NCI-H526 treated with DMSO at 0.1 percent for 48 hours (cell line): Measurements from ENCODE around the gene SPSB4.

ENCODE experiments used
- DNase-seq: peaks from one replicate; lab custom pipeline; 2025; lab: John Stamatoyannopoulos, UW

Gene SPSB4

GRCh38 chr3:141055136-141055535, 4.0 kb downstream of the SPSB4 start:
- DNase-seq = no peak

DNA sequence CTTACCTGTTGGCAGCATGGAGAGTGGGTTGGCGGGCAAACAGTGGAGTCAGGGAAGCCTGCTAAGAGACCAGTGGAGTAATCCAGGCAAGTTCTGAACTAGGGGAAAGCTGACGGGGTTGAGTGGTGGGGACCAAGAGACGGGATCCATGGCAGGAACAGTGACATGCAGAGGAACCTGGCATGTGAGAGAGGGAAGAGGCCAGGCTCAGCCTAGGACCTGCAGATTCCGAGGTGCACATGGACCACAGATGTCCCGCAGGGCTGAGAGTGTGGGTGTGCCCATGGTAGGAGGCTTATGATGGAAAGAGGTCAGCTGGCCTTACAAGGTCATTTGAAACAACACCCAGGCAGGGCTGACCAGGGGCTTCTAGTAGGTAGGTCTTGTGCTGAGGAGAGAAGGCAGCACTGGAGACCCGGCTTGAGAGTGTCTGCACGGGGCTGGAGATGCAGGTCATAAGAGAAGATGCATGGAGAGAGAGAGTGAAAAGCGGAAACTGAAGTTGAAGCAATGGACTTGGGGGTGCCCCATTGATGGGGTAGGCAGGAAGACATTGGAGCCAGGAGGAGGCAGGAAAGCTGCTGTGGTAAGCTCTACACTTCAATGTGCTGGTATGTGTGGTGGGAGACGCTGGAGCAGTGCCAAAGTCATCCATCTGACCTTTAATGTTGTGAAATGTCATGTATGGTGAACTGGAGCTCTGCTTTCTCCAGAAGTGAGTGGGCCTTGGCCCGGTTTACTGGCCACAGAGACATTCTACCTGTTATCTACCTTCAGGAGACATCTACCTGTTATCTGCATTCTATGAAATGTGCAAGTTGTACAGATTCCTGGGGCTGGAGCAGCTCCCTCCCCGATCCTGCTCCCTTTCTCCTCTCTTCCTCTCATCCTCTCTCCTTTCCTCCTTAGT, 4.6 kb downstream of the SPSB4 start:
- no peak for DNase-seq

DNA sequence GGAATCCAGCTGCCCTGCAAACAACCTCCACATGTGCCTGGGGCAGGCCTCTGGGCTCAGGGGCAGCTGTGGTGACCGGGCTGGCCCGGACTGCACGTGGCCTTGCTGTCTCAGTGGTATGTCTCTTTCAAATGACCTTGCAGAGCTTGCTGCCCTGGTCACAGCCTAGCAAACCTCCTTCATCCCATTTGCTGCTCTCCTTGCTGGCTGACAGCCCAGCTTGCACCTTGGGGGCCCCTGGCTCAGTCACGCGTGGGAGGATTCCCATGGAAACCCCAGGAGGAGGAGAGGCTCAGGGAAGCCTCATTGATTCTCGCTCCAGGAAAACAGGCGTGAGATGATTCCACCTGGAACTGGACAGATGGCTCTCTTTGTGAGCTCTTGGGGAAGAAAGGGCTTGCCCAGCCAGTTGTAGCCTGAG, 5.6 kb downstream of the SPSB4 start:
- no peak for DNase-seq

GRCh38 chr3:141057436-141057835, 6.3 kb downstream of the SPSB4 start:
- DNase-seq = no peak

DNA sequence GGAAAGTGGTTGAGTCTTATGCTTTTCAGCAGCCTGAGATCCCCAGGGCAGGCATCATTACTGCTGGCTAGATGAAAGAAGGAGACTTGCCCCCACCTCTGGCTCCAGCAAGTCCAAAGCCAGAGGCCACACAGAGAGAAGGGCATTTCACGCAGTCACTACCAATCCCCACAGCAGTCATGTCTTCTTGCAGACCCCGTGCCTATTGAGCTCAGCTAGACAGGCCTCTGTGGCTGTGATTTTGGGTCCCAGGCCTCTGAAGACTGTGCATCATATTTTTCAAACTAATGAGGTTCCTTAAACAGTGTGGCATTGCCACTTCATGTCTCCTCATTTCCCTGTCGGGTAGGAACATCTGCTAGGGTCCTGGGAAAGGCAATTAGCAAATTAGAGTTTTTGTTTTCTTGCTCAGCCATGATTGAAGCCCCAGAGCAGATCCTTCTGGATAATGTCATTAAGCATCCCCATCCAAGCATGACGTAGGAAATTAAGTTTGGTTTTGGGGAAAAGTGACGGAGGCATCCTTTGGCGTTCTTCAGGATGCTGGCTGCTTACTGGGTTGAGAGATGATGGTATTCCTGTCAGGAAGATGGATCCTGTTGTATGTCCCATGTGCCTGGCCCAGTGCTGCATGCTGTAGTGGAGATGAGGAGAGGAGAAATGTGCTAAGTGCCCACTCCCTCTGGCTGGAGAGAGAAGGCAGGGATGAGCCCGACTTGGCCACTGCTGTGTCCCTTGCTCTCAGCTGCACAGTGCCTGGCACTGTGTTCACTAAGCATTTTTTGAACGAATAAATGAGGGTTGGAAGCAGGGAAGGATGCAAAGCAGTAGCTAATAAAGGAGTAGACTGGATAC, 7.0 kb downstream of the SPSB4 start:
- DNase-seq = no peak

DNA sequence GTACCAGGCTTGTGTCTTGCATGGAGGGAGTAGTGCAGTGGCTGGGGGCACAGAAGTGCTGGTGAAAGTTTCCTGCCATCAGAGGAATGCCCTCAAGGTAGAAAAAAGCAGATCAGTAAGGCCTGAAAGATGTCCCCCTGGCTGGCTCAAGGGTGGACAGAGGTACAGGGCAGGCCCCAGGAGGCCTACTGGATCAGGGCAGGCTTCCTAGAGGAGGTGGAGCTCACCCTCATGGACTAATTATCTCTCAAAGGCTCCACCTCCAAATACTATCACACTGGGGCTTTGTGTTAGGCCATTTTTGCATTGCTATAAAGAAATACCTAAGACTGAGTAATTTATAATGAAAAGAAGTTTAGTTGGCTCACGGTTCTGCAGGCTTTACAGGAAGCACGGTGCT, 7.8 kb downstream of the SPSB4 start:
- no peak for DNase-seq

DNA sequence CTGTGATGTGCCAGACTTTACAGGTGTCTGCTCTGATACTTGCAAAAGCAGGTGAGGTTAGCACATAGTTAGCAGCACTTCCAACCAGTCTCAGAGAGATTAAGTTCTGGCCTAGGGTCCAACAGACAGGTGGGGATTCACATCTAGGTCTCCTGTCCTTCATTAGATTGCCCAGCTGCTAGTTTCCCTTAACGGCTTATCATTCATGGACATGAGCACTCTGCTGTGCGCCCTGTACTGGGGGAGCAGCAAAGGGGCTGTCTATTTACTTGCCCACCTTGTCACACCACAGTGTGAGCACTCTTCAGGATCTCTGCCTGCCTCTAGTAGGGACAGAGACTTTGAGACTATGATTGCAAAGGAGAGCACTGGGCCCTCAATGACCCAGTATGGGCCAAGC, 8.7 kb downstream of the SPSB4 start:
- DNase-seq = no peak

- no peak for DNase-seq
Measured at GRCh38 chr3:141060327-141060726, 9.2 kb downstream of the SPSB4 start.

DNA sequence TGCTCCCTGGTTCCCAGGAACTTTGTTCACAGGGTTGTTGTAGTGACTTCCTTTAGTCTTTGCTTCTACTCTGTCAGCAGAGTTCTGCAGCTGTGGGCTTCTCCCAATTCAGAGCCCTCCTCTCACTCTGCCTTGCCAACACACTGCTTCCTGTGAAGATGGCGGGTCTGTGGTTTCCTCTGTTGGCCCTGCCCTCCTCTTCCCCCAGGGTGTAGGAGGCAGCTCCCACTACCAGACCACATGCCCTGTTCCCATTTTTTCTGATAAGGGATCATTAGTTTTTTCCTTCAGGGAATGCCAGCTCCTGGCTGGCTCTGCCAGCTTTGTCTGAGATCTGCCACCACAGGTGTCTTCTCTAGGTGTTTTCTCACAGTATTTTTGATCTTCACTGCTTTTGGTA, 12.7 kb downstream of the SPSB4 start:
- no peak for DNase-seq

DNA sequence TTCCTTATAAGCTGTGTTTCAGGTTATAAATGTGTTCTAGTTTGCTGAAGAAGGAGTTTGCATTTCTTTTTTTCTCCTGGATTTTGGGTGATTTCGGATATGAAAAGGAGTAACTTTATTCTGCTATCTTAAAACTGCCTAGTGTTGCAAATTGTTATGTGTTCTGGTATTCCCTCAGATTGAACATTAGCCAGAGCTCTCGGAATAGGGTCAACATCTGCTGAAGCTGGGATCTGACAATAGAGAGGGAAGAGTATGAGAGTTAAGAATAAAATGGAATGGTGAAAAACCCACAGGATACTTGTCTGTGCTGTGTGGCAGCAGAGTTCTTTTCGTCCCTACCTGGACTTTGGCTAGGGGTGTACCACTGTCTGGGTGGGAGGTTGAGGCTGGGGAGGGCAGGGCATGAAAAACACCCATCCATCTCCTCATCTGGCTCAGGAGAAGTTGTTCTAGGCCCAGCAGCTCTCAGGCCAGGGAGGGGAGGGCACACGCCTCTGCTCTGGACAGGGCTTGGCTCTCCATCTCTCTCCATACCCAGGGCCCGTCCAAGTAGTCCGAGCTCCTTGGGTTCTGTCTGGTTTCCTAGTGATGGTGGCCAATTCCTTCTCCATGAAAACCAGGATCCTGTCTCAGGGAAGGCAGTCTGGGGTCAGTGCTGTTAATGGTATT, 13.2 kb downstream of the SPSB4 start:
- DNase-seq = no peak

GRCh38 chr3:141065258-141065657, 14.1 kb downstream of the SPSB4 start:
- DNase-seq = no peak

DNA sequence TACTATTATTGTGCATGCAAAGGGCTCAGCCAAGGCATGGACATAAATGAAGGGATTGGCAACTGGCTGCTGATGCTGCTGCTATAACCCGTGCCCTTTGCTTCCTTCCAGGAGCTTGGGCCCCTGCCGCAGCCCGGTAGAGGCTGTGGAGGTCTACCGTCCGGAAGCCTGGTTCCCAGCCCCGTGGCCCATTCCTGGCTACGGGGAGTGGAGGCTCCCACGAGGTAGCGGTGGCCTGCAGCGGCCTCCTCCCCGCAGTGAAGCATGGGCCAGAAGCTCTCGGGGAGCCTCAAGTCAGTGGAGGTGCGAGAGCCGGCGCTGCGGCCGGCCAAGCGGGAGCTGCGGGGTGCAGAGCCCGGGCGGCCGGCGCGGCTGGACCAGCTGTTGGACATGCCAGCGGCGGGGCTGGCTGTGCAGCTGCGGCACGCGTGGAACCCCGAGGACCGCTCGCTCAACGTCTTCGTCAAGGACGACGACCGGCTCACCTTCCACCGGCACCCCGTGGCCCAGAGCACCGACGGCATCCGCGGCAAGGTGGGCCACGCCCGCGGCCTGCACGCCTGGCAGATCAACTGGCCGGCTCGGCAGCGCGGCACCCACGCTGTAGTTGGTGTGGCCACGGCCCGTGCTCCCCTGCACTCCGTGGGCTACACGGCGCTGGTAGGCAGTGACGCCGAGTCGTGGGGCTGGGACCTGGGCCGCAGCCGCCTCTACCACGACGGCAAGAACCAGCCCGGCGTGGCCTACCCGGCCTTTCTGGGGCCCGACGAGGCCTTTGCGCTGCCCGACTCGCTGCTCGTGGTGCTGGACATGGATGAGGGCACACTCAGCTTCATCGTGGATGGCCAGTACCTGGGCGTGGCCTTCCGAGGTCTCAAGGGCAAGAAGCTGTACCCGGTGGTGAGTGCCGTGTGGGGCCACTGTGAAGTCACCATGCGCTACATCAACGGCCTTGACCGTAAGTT, 15.0 kb downstream of the SPSB4 start:
- DNase-seq = no peak

GRCh38 chr3:141067206-141067974, 16.2 kb downstream of the SPSB4 start:
- DNase-seq = no peak

DNA sequence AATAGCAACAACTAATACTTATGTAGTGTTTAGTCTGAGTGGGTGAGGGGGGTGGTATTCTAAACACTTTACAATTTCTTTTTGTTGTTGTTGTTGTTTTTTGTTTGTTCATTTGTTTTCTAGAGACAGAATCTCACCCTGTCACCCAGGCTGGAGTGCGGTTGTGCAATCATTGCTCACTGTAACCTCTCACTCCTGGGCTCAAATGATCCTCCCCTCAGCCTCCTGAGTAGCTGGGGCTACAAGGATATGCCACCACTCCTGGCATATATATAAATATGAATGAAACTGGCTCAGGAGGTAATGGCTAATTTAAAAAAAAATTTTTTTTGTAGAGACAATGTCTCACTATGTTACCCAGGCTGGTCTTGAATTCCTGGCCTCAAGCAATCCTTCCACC, 19.1 kb downstream of the SPSB4 start:
- no peak for DNase-seq

DNA sequence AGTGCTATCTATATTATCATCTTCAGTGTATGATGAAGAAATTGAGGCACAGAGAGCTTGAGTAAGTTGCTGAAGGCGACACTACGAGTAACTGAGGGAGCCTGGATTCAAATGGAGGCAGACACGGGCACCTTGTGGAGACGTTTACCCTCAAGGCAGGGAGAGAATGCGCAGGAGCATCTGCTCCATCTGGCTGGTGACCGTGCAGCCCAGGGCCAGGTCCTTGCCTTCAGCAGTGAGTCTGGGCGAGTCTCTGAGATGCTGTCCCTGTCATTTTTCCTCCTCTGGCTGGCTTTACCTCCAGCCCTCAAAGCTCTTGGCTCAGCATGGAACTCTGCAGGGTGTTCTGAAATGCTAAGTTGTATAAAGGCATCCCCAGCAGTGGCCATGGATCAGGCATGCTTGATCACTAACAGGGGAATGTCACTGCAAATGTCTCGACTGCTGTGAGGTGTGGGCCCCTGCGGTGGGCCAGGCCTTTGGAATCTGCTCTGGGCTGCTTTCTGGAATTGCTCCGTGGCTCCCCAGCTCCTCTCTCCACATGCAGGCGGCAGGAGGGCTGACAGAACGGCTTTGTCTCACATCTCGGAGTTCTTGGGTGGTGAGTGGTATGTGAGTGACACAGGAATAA, 19.7 kb downstream of the SPSB4 start:
- DNase-seq = no peak

GRCh38 chr3:141071681-141072260, 20.6 kb downstream of the SPSB4 start:
- DNase-seq = no peak

- no peak for DNase-seq
Measured at GRCh38 chr3:141072950-141073349, 21.8 kb downstream of the SPSB4 start.

- no peak for DNase-seq
Measured at GRCh38 chr3:141073580-141073979, 22.4 kb downstream of the SPSB4 start.

DNA sequence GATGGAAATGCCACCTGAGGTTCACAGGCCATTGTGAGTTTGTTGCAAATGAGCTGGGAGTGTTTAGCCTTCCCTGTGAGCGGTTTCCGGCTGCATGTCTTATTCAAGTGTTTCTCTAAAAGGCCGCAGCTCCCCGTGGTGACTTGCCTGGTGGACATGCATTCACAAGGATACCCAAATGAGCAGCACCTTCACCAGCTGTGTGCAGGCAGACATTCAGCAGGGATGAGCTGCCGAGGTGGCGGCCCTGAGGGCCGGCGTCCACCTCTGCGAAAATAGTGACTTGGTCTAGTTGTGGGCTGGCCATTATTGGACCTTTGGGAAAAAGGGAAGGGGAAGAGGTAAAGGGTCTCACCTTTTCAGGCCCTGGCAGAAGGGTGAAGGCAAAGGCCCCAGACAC, 23.4 kb downstream of the SPSB4 start:
- DNase-seq = no peak
